Testis (tissue), 3 donors: Measurements from ENCODE around the gene MACROD2. TPM values are rescaled to one million over a fixed set of nuclear protein-coding genes. Genes with fewer than 3 reads are reported as not detected.

ENCODE experiments used
- DNase-seq: peaks from one replicate; pipeline ENCODE4 v3.0.0-alpha.2; 2019
- H3K27ac ChIP-seq, 2 donors: fragments of 200-600 bp; sonication (generic); one replicate each; pipeline ENCODE4 v1.5.1; 2019
- H3K27me3 ChIP-seq: fragments of 200-600 bp; sonication (generic); one replicate; pipeline ENCODE4 v1.5.1; 2019
- H3K36me3 ChIP-seq: fragments of 200-600 bp; sonication (generic); one replicate; pipeline ENCODE4 v1.5.1; 2017; ENCODE audit warnings: low read depth; ENCODE audit errors: missing control alignments
- H3K4me1 ChIP-seq: fragments of 200-600 bp; sonication (generic); one replicate; pipeline ENCODE4 v1.5.1; 2019
- H3K4me3 ChIP-seq, 2 donors: fragments of 200-600 bp; sonication (generic); one replicate each; pipeline ENCODE4 v1.5.1; 2017 to 2019
- H3K9me3 ChIP-seq: fragments of 200-600 bp; sonication (generic); one replicate; pipeline ENCODE4 v1.5.1; 2017
- CTCF ChIP-seq, 3 experiments: fragments of 450-650 bp in 2 of 3; fragments of 200-600 bp in 1 of 3; sonication (generic) in 1 of 3; IDR thresholded peaks; one replicate each; pipeline ENCODE4 v1.5.1; 2016 to 2019; ENCODE audit warnings: antibody characterized with exemption in 3 of 3, mild to moderate bottlenecking in 2 of 3, moderate library complexity in 1 of 3
- POLR2A ChIP-seq: fragments of 450-650 bp; IDR thresholded peaks from one replicate; pipeline ENCODE4 v1.6.1; 2017; ENCODE audit warnings: antibody characterized with exemption, mild to moderate bottlenecking, moderate library complexity
- WGBS, 2 donors: methylation state at CpG; one replicate each; pipeline ENCODE4 v1.1.5; 2018; 5-methylcytosine and 5-hydroxymethylcytosine counted together
- intact Hi-C: fragments of 100-400 bp; cut with DNase I; formaldehyde crosslinking; loops from one replicate; pipeline ENCODE4 v1.15.1; 2023; ENCODE audit warnings: low total_unique reads
- polyA plus RNA-seq: library from polyadenylated mRNA; stranded (reverse); fragments of 350-450 nt; fragmentation: Illumina TruSeq; extraction: RNeasy Lipid Tissue Mini Kit (QIAGEN cat#74804); gene quantifications from one replicate; pipeline ENCODE4 v1.2.3, GENCODE V29; 2014; ENCODE audit warnings: low read depth, low replicate concordance; ENCODE audit not compliant: insufficient read depth
- total RNA-seq, 2 donors: library from RNA; depleted of rRNA; stranded (reverse); fragments of >200 nt; gene quantifications; one replicate each; pipeline ENCODE4 v1.2.3, GENCODE V29; 2016

Gene MACROD2
- total and polyA plus RNA-seq, 3 donors from 2014 or later: 12.6 to 20.6 (median 16.8) TPM

- DNase-seq: no peak
- Histone ChIP-seq H3K36me3 (no peaks in the 10 kb centered on the region), H3K9me3 (no peaks in the 10 kb centered on the region), H3K4me1 (no peaks in the 10 kb centered on the region), H3K27me3 (no peaks in the 10 kb centered on the region), H3K4me3 (no peak overlapping the region), H3K27ac (no peak overlapping the region)
- TF ChIP-seq CTCF (IDR thresholded peaks at IDR 0.05): no peak
- no peak for TF ChIP-seq POLR2A
- intact Hi-C loops: no loop called here
Observed at GRCh38 chr20:14488212-14488611, 492.9 kb downstream of the MACROD2 start.

GRCh38 chr20:14488756-14489479 lies 493.6 kb downstream of the MACROD2 start:
- H3K9me3 ChIP-seq: no peaks in the 10 kb centered on the region
- 87 to 93% methylated on average over 5 of the region's 5 CpGs for WGBS, 2 donors
- no peaks in the 10 kb centered on the region for H3K4me1 ChIP-seq
- H3K36me3 ChIP-seq: no peaks in the 10 kb centered on the region
- TF ChIP-seq CTCF (IDR thresholded peaks at IDR 0.05) (no peak), POLR2A (no peak)
- no peak overlapping the region for H3K27ac ChIP-seq
- no peak for DNase-seq
- H3K4me3 ChIP-seq: no peak overlapping the region
- H3K27me3 ChIP-seq: no peaks in the 10 kb centered on the region
- intact Hi-C loops: no loop called here

- intact Hi-C loops: no loop called here
- no peaks in the 10 kb centered on the region for H3K4me1 ChIP-seq
- no peak overlapping the region for H3K4me3 ChIP-seq
- H3K27me3 ChIP-seq: no peaks in the 10 kb centered on the region
- no peak for DNase-seq
- no peaks in the 10 kb centered on the region for H3K36me3 ChIP-seq
- 41 to 47% methylated on average over 2 of the region's 2 CpGs for WGBS, 2 donors
- no peak overlapping the region for H3K27ac ChIP-seq
- no peaks in the 10 kb centered on the region for H3K9me3 ChIP-seq
- TF ChIP-seq CTCF (IDR thresholded peaks at IDR 0.05): no peak
- TF ChIP-seq POLR2A: no peak
Observed at GRCh38 chr20:14489544-14489943, 494.2 kb downstream of the MACROD2 start.

GRCh38 chr20:14491436-14491835 lies 496.1 kb downstream of the MACROD2 start:
- no peaks in the 10 kb centered on the region for H3K9me3 ChIP-seq
- H3K4me3 ChIP-seq: no peak overlapping the region
- no peaks in the 10 kb centered on the region for H3K36me3 ChIP-seq
- no peak overlapping the region for H3K27ac ChIP-seq
- no peaks in the 10 kb centered on the region for H3K27me3 ChIP-seq
- DNase-seq: no peak
- 92 to 98% methylated on average over 1 of the region's 1 CpG for WGBS, 2 donors
- intact Hi-C loops: no loop called here
- H3K4me1 ChIP-seq: no peaks in the 10 kb centered on the region
- no peak for TF ChIP-seq CTCF (IDR thresholded peaks at IDR 0.05)
- TF ChIP-seq POLR2A: no peak

- Histone ChIP-seq H3K4me1 (peaks cover 3% of the 10 kb centered on the region), H3K9me3 (no peaks in the 10 kb centered on the region), H3K27me3 (no peaks in the 10 kb centered on the region), H3K4me3 (no peak overlapping the region), H3K27ac (no peak overlapping the region), H3K36me3 (no peaks in the 10 kb centered on the region)
- DNase-seq: no peak
- TF ChIP-seq CTCF (IDR thresholded peaks at IDR 0.05) (no peak), POLR2A (no peak)
- WGBS, 2 donors: 89 to 91% methylated on average over 1 of the region's 1 CpG
- intact Hi-C loops: no loop called here
Observed at GRCh38 chr20:14493408-14493807, 498.1 kb downstream of the MACROD2 start.
